H9 (cell line): ENCODE results near the gene RET. TPM values are rescaled to one million over a fixed set of nuclear protein-coding genes. Genes with fewer than 3 reads are reported as not detected.
"Not testable (repeated sequence)": the region's sequence is repeated elsewhere in the genome, so short reads cannot be mapped to it uniquely, and the experiment has no call there.

ENCODE experiments used
- DNase-seq: peaks from one replicate; pipeline ENCODE4 v3.0.0-alpha.2; 2017
- H2AFZ ChIP-seq: one replicate; pipeline ENCODE4 v1.6.1; 2013; ENCODE audit warnings: mild to moderate bottlenecking, low read length, control low read depth, moderate library complexity
- H2AK5ac ChIP-seq: 2 replicates; pipeline ENCODE4 v1.6.1; 2013; ENCODE audit warnings: low read length, control low read depth, mixed read lengths; ENCODE audit not compliant: insufficient read length
- H2BK120ac ChIP-seq: one replicate; pipeline ENCODE4 v1.6.1; 2013; ENCODE audit warnings: low read depth, mild to moderate bottlenecking, low read length, control low read depth, inconsistent platforms; ENCODE audit not compliant: poor library complexity, severe bottlenecking
- H2BK12ac ChIP-seq: 2 replicates; pipeline ENCODE4 v1.6.1; 2013; ENCODE audit warnings: low read length, control low read depth, mixed read lengths, low read depth; ENCODE audit not compliant: insufficient read length
- H2BK15ac ChIP-seq: 2 replicates; pipeline ENCODE4 v1.6.1; 2013; ENCODE audit warnings: low read depth, low read length, control low read depth
- H2BK20ac ChIP-seq: one replicate; pipeline ENCODE4 v1.6.1; 2013; ENCODE audit warnings: low read depth, mild to moderate bottlenecking, low read length, control low read depth, inconsistent platforms; ENCODE audit not compliant: poor library complexity, severe bottlenecking
- H2BK5ac ChIP-seq: 2 replicates; pipeline ENCODE4 v1.6.1; 2013; ENCODE audit warnings: low read length, control low read depth, mixed read lengths; ENCODE audit not compliant: insufficient read length
- H3K14ac ChIP-seq: 2 replicates; pipeline ENCODE4 v1.6.1; 2013; ENCODE audit warnings: low read length, control low read depth; ENCODE audit not compliant: insufficient read depth
- H3K18ac ChIP-seq: 2 replicates; pipeline ENCODE4 v1.6.1; 2013; ENCODE audit warnings: low read depth, mild to moderate bottlenecking, mixed read lengths, low read length, control low read depth; ENCODE audit not compliant: insufficient read length
- H3K23ac ChIP-seq: 2 replicates; pipeline ENCODE4 v1.6.1; 2013; ENCODE audit warnings: low read length, control low read depth, mixed read lengths, low read depth; ENCODE audit not compliant: insufficient read length
- H3K23me2 ChIP-seq: 2 replicates; pipeline ENCODE4 v1.6.1; 2013; ENCODE audit warnings: low read depth, mild to moderate bottlenecking, mixed read lengths, low read length, control low read depth; ENCODE audit not compliant: insufficient read length, poor library complexity, severe bottlenecking
- H3K27ac ChIP-seq: 2 replicates; pipeline ENCODE4 v1.5.1; 2013; ENCODE audit warnings: low read length, control low read depth, mixed read lengths, low read depth; ENCODE audit not compliant: insufficient read length
- H3K27me3 ChIP-seq: 2 replicates; pipeline ENCODE4 v1.6.1; 2013; ENCODE audit warnings: low read length, control low read depth, inconsistent platforms; ENCODE audit not compliant: insufficient read depth
- H3K4ac ChIP-seq: 2 replicates; pipeline ENCODE4 v1.6.1; 2013; ENCODE audit warnings: low read depth, mild to moderate bottlenecking, control low read depth, inconsistent platforms, low read length, moderate library complexity
- H3K4me1 ChIP-seq: 2 replicates; pipeline ENCODE4 v1.6.1; 2013; ENCODE audit warnings: low read length, control low read depth, inconsistent platforms; ENCODE audit not compliant: insufficient read depth
- H3K4me2 ChIP-seq: 2 replicates; pipeline ENCODE4 v1.6.1; 2013; ENCODE audit warnings: low read length, control low read depth, mixed read lengths; ENCODE audit not compliant: insufficient read length, insufficient read depth
- H3K56ac ChIP-seq: 2 replicates; pipeline ENCODE4 v1.6.1; 2013; ENCODE audit warnings: low read depth, mild to moderate bottlenecking, mixed read lengths, low read length, control low read depth; ENCODE audit not compliant: insufficient read length
- H3K79me1 ChIP-seq: 2 replicates; pipeline ENCODE4 v1.6.1; 2013; ENCODE audit warnings: low read depth, mild to moderate bottlenecking, moderate library complexity, low read length, control low read depth, inconsistent platforms; ENCODE audit not compliant: insufficient read depth, poor library complexity, severe bottlenecking
- H3K79me2 ChIP-seq: 2 replicates; pipeline ENCODE4 v1.6.1; 2013; ENCODE audit warnings: low read length, control low read depth, inconsistent platforms; ENCODE audit not compliant: insufficient read depth
- H3K9ac ChIP-seq: 2 replicates; pipeline ENCODE4 v1.6.1; 2013; ENCODE audit warnings: low read length, control low read depth, mixed read lengths; ENCODE audit not compliant: insufficient read length; ENCODE audit errors: extremely low read depth
- H3K9me3 ChIP-seq: one replicate; pipeline ENCODE4 v1.6.1; 2013; ENCODE audit warnings: low read depth, low read length, inconsistent platforms; ENCODE audit not compliant: control insufficient read depth
- H3T11ph ChIP-seq: one replicate; pipeline ENCODE4 v1.6.1; 2013; ENCODE audit warnings: mild to moderate bottlenecking, low read length, control low read depth, inconsistent platforms
- H4K20me1 ChIP-seq: one replicate; pipeline ENCODE4 v1.6.1; 2013; ENCODE audit not compliant: control insufficient read depth, insufficient read length, insufficient read depth
- H4K5ac ChIP-seq: 2 replicates; pipeline ENCODE4 v1.6.1; 2013; ENCODE audit warnings: low read depth, mild to moderate bottlenecking, mixed read lengths, low read length, control low read depth; ENCODE audit not compliant: insufficient read length
- H4K8ac ChIP-seq: replicated peaks from 2 replicates; pipeline ENCODE4 v1.6.1; 2013; ENCODE audit warnings: low read length, control low read depth, mixed read lengths, low read depth; ENCODE audit not compliant: insufficient read length
- H4K91ac ChIP-seq: 2 replicates; pipeline ENCODE4 v1.6.1; 2013; ENCODE audit warnings: low read depth, mild to moderate bottlenecking, moderate library complexity, mixed read lengths, low read length, control low read depth; ENCODE audit not compliant: insufficient read length
- H3K27ac Mint-ChIP-seq, 3 experiments: 2 replicates in 2 of 3; 3 replicates in 1 of 3; pipeline ENCODE4 v1.8.0; 2020 to 2021; ENCODE audit warnings: mixed read lengths in 3 of 3, mild to moderate bottlenecking in 1 of 3, moderate library complexity in 1 of 3
- H3K27me3 Mint-ChIP-seq: 2 replicates; pipeline ENCODE4 v1.8.0; 2021; ENCODE audit warnings: low read depth, mild to moderate bottlenecking, moderate library complexity, mixed read lengths
- H3K36me3 Mint-ChIP-seq, 3 experiments: 2 replicates in 2 of 3; 3 replicates in 1 of 3; pipeline ENCODE4 v1.8.0; 2020 to 2021; ENCODE audit warnings: low read depth in 3 of 3, mixed read lengths in 3 of 3; ENCODE audit not compliant: insufficient read depth in 1 of 3
- H3K4me1 Mint-ChIP-seq, 2 experiments: 2 replicates each; pipeline ENCODE4 v1.8.0; 2020; ENCODE audit warnings: mixed read lengths in 2 of 2
- H3K4me3 Mint-ChIP-seq, 2 experiments: 2 replicates in 1 of 2; 3 replicates in 1 of 2; pipeline ENCODE4 v1.8.0; 2020 to 2021; ENCODE audit warnings: mild to moderate bottlenecking in 2 of 2, mixed read lengths in 2 of 2, moderate library complexity in 1 of 2
- H3K9me3 Mint-ChIP-seq, 2 experiments: 2 replicates in 1 of 2; 3 replicates in 1 of 2; pipeline ENCODE4 v1.8.0; 2020; ENCODE audit warnings: mild to moderate bottlenecking in 2 of 2, mixed read lengths in 2 of 2, moderate library complexity in 1 of 2
- CTCF ChIP-seq: fragments of 200-600 bp; sonication (generic); conservative IDR thresholded peaks from 3 replicates; pipeline ENCODE4 v1.8.0; 2021; ENCODE audit warnings: antibody characterized with exemption, mild to moderate bottlenecking
- WGBS: extraction: QIAGEN DNeasy Blood & Tissue Kit; methylation state at CpG from one replicate; pipeline ENCODE4 v1.1.7; 2013; ENCODE audit warnings: missing lambda C conversion rate, low lambda C conversion rate, mixed read lengths; ENCODE audit not compliant: insufficient read length; ENCODE audit errors: extremely low coverage; 5-methylcytosine and 5-hydroxymethylcytosine counted together
- total RNA-seq: library from RNA; stranded (reverse); gene quantifications from 2 replicates; pipeline ENCODE4 v1.2.1, GENCODE V29; 2021

RET gene
- total RNA-seq, 1 experiment from 2014 or later: 12.2 TPM

- Histone ChIP-seq H2BK5ac (no peak overlapping the region), H2BK15ac (no peak overlapping the region), H4K91ac (no peak overlapping the region), H2BK120ac (no peak overlapping the region), H3K14ac (no peak overlapping the region), H2BK12ac (no peak overlapping the region), H3K23me2 (no peaks in the 10 kb centered on the region), H3K79me1 (no peaks in the 10 kb centered on the region), H3K56ac (no peak overlapping the region), H3K4ac (no peak overlapping the region), H3K4me1 (no peaks in the 10 kb centered on the region), H4K5ac (no peak overlapping the region), H3K9me3 (no peaks in the 10 kb centered on the region), H3K79me2 (no peaks in the 10 kb centered on the region; the same call in 1 of the 2 replicates), H2AFZ (no peak overlapping the region), H3K4me2 (no peak overlapping the region), H3K27ac (no peak overlapping the region), H2BK20ac (no peak overlapping the region), H4K20me1 (no peaks in the 10 kb centered on the region), H4K8ac (no peak overlapping the region), H2AK5ac (no peak overlapping the region), H3T11ph (no peak overlapping the region), H3K27me3 (no peaks in the 10 kb centered on the region), H3K18ac (no peak overlapping the region), H3K23ac (no peak overlapping the region), H3K9ac (no peak overlapping the region)
- Mint-ChIP-seq H3K9me3 (peaks cover 9 to 13% of the 10 kb centered on the region in 2 experiments; a peak in 4 of 5 replicates), H3K36me3 (peaks cover 2 to 22% (median 9%) of the 10 kb centered on the region in 3 experiments; a peak in 6 of 7 replicates), H3K27me3 (no peaks in the 10 kb centered on the region), H3K4me1 (peaks cover 23 to 26% of the 10 kb centered on the region in 2 experiments), H3K27ac (no peak overlapping the region), H3K4me3 (no peak overlapping the region)
- DNase-seq: no peak
- WGBS: no CpG with 5 or more reads among the region's 6 CpGs
- no peak for TF ChIP-seq CTCF
Measured at GRCh38 chr10:43145311-43145710, 68.4 kb downstream of the RET start.

- H2AFZ ChIP-seq, H2BK5ac ChIP-seq, H3K9me3 ChIP-seq, H2BK20ac ChIP-seq, H3K27me3 Mint-ChIP-seq, H4K91ac ChIP-seq, H3K4ac ChIP-seq, H3K14ac ChIP-seq, H4K20me1 ChIP-seq, H3K79me1 ChIP-seq, H3K23me2 ChIP-seq, H3T11ph ChIP-seq, H2AK5ac ChIP-seq, H4K8ac ChIP-seq, H4K5ac ChIP-seq, H3K27ac ChIP-seq, H3K27me3 ChIP-seq, H3K23ac ChIP-seq, H2BK120ac ChIP-seq, H3K27ac Mint-ChIP-seq, H3K4me2 ChIP-seq, H2BK15ac ChIP-seq, H3K79me2 ChIP-seq, H3K56ac ChIP-seq, H3K18ac ChIP-seq, H3K4me3 Mint-ChIP-seq, H2BK12ac ChIP-seq, H3K4me1 ChIP-seq, H3K9ac ChIP-seq, DNase-seq: not testable (repeated sequence)
- peaks cover 9 to 13% of the 10 kb centered on the region in 2 experiments; a peak in 4 of 5 replicates for H3K9me3 Mint-ChIP-seq
- WGBS: no CpG with 5 or more reads among the region's 1 CpG
- peaks cover 23% of the 10 kb centered on the region in 2 experiments for H3K4me1 Mint-ChIP-seq
- peaks cover 2 to 22% (median 9%) of the 10 kb centered on the region in 3 experiments; a peak in 6 of 7 replicates for H3K36me3 Mint-ChIP-seq
Measured at GRCh38 chr10:43145936-43146335, 69.1 kb downstream of the RET start.
